ENCODE measurements around the gene FCGBP.
"Not testable (repeated sequence)": the region's sequence is repeated elsewhere in the genome, so short reads cannot be mapped to it uniquely, and the experiment has no call there.

Gene FCGBP

GRCh38 chr19:39887456-39887951 is 46.9 kb downstream of the FCGBP start:
- DNase-seq = not testable (repeated sequence)

GRCh38 chr19:39885821-39886554 is 48.4 kb downstream of the FCGBP start:
- not testable (repeated sequence) for DNase-seq

GRCh38 chr19:39884721-39885120 is 49.7 kb downstream of the FCGBP start:
- not testable (repeated sequence) for DNase-seq
